ENCODE results near the gene PTPRG.

DNA sequence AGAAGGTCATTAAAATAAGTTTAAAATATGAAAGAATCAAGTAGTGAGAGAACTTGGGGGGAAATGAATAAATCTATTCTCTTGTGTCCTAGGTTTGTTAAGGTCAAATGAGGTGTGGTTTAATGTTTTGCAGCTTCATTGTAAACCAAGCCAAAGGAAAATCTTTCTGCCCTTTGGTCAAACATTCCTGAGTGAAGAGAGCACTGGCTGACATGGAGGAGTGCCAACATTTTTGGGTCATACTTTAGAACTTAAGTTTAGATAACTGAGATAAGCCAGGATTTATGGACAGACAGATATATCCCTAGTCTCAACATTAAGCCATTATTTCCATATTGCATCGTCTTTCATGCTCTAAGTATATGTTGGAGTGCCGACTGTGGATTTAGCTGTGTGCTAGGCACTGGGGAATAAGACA lies 66.4 kb downstream of the PTPRG start:
- TF ChIP-seq, protein P1, sequence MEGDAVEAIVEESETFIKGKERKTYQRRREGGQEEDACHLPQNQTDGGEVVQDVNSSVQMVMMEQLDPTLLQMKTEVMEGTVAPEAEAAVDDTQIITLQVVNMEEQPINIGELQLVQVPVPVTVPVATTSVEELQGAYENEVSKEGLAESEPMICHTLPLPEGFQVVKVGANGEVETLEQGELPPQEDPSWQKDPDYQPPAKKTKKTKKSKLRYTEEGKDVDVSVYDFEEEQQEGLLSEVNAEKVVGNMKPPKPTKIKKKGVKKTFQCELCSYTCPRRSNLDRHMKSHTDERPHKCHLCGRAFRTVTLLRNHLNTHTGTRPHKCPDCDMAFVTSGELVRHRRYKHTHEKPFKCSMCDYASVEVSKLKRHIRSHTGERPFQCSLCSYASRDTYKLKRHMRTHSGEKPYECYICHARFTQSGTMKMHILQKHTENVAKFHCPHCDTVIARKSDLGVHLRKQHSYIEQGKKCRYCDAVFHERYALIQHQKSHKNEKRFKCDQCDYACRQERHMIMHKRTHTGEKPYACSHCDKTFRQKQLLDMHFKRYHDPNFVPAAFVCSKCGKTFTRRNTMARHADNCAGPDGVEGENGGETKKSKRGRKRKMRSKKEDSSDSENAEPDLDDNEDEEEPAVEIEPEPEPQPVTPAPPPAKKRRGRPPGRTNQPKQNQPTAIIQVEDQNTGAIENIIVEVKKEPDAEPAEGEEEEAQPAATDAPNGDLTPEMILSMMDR (IDR thresholded peaks at IDR 0.05; ENCODE audit: low read depth, low read length): no peak
- no peak for TF ChIP-seq EZH2phosphoT487 (IDR thresholded peaks at IDR 0.05; ENCODE audit: low read depth)

Data from OCI-LY3 (cell line).